ENCODE measurements around the gene CDCP1.

DNA sequence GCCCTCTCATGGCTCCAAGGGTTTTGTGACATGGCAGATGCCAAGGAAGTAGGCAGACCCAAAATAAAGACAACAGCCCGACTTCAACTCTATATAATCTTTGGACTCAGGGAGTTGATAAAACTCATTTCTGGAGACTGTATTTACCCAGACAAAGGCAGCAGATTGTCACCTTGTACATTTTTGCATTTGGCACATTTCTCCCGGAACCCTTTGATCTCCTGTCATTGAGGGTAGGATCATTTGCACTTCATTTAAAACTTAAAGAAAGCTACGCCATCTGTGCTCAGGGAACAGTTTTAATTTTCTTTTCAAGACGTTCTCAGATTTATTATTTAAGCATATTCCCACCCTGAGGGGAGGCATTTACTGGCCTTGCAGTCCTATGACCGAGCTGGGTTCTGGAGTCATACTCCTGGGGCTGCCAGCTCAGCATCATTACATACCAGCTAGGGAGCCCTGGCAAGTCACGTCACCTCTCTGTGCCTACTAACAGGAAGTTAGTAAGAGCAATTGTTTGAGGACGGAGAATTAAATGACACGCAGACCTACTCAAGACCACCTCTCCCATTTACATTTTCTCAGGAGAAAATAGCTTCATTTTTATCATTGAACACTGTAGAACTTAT, 5.9 kb downstream of the CDCP1 start:
- TF ChIP-seq, protein P1, sequence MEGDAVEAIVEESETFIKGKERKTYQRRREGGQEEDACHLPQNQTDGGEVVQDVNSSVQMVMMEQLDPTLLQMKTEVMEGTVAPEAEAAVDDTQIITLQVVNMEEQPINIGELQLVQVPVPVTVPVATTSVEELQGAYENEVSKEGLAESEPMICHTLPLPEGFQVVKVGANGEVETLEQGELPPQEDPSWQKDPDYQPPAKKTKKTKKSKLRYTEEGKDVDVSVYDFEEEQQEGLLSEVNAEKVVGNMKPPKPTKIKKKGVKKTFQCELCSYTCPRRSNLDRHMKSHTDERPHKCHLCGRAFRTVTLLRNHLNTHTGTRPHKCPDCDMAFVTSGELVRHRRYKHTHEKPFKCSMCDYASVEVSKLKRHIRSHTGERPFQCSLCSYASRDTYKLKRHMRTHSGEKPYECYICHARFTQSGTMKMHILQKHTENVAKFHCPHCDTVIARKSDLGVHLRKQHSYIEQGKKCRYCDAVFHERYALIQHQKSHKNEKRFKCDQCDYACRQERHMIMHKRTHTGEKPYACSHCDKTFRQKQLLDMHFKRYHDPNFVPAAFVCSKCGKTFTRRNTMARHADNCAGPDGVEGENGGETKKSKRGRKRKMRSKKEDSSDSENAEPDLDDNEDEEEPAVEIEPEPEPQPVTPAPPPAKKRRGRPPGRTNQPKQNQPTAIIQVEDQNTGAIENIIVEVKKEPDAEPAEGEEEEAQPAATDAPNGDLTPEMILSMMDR (IDR thresholded peaks at IDR 0.05): no peak
- no peak for TF ChIP-seq EZH2 (IDR thresholded peaks at IDR 0.05; ENCODE audit: borderline replicate concordance, insufficient read depth, low read depth, low read length, poor library complexity, severe bottlenecking)
